Osteocyte (in vitro differentiated cells): ENCODE results near the gene NUCKS1. TPM values are rescaled to one million over a fixed set of nuclear protein-coding genes. Genes with fewer than 3 reads are reported as not detected.

Source experiments
- DNase-seq: peaks from one replicate; pipeline ENCODE4 v3.0.0; 2021; ENCODE audit warnings: mixed read lengths; ENCODE audit not compliant: unreplicated experiment; ENCODE audit errors: extremely low spot score
- H3K27ac Mint-ChIP-seq: one replicate; pipeline ENCODE4 v1.8.0; 2021; ENCODE audit warnings: mild to moderate bottlenecking, mixed read lengths; ENCODE audit not compliant: unreplicated experiment
- H3K27me3 Mint-ChIP-seq: one replicate; pipeline ENCODE4 v1.8.0; 2021; ENCODE audit warnings: mixed read lengths; ENCODE audit not compliant: unreplicated experiment
- H3K36me3 Mint-ChIP-seq: one replicate; pipeline ENCODE4 v1.8.0; 2021; ENCODE audit warnings: mixed read lengths; ENCODE audit not compliant: unreplicated experiment
- H3K4me1 Mint-ChIP-seq: one replicate; pipeline ENCODE4 v1.8.0; 2021; ENCODE audit warnings: mixed read lengths; ENCODE audit not compliant: unreplicated experiment
- H3K4me3 Mint-ChIP-seq: one replicate; pipeline ENCODE4 v1.8.0; 2021; ENCODE audit warnings: mild to moderate bottlenecking, moderate library complexity, mixed read lengths; ENCODE audit not compliant: unreplicated experiment
- H3K9me3 Mint-ChIP-seq: one replicate; pipeline ENCODE4 v1.8.0; 2021; ENCODE audit warnings: mixed read lengths; ENCODE audit not compliant: unreplicated experiment
- CTCF ChIP-seq: fragments of 200-600 bp; sonication (generic); IDR thresholded peaks from 2 replicates; pipeline ENCODE4 v1.5.0; 2021; ENCODE audit warnings: antibody characterized with exemption, mild to moderate bottlenecking, moderate library complexity
- total RNA-seq: library from RNA; stranded (reverse); gene quantifications from 2 replicates; pipeline ENCODE4 v1.2.1, GENCODE V29; 2021

NUCKS1 gene
- total RNA-seq, 1 donor from 2014 or later, result 215 TPM

GRCh38 chr1:205792961-205793673 is 43.1 kb upstream of the NUCKS1 start:
- H3K36me3 Mint-ChIP-seq, result peaks cover 31% of the 10 kb centered on the region
- H3K4me3 Mint-ChIP-seq, result no peak overlapping the region
- no peaks in the 10 kb centered on the region for H3K27me3 Mint-ChIP-seq
- TF ChIP-seq CTCF, result no peak
- no peaks in the 10 kb centered on the region for H3K4me1 Mint-ChIP-seq
- no peak for DNase-seq
- no peaks in the 10 kb centered on the region for H3K9me3 Mint-ChIP-seq
- no peak overlapping the region for H3K27ac Mint-ChIP-seq

- DNase-seq, result no peak
- no peak overlapping the region for H3K27ac Mint-ChIP-seq
- H3K36me3 Mint-ChIP-seq, result peaks cover 28% of the 10 kb centered on the region
- no peak overlapping the region for H3K4me3 Mint-ChIP-seq
- no peak for TF ChIP-seq CTCF
- H3K27me3 Mint-ChIP-seq, result no peaks in the 10 kb centered on the region
- H3K9me3 Mint-ChIP-seq, result no peaks in the 10 kb centered on the region
- no peaks in the 10 kb centered on the region for H3K4me1 Mint-ChIP-seq
Observed at GRCh38 chr1:205792481-205792881, 42.5 kb upstream of the NUCKS1 start.

GRCh38 chr1:205791568-205792180 is 41.7 kb upstream of the NUCKS1 start:
- Mint-ChIP-seq H3K9me3 (no peaks in the 10 kb centered on the region), H3K4me3 (no peak overlapping the region), H3K36me3 (peaks cover 23% of the 10 kb centered on the region), H3K27me3 (no peaks in the 10 kb centered on the region), H3K27ac (no peak overlapping the region), H3K4me1 (no peaks in the 10 kb centered on the region)
- TF ChIP-seq CTCF, result peak; percentile 71
- DNase-seq, result no peak

- DNase-seq, result no peak
- Mint-ChIP-seq H3K27ac (no peak overlapping the region), H3K36me3 (peaks cover 11% of the 10 kb centered on the region), H3K4me3 (no peak overlapping the region), H3K9me3 (no peaks in the 10 kb centered on the region), H3K27me3 (no peaks in the 10 kb centered on the region), H3K4me1 (no peaks in the 10 kb centered on the region)
- TF ChIP-seq CTCF, result no peak
Observed at GRCh38 chr1:205787287-205787916, 37.4 kb upstream of the NUCKS1 start.

- H3K27ac Mint-ChIP-seq, result no peak overlapping the region
- H3K4me1 Mint-ChIP-seq, result no peaks in the 10 kb centered on the region
- no peaks in the 10 kb centered on the region for H3K27me3 Mint-ChIP-seq
- no peak for DNase-seq
- H3K36me3 Mint-ChIP-seq, result peaks cover 11% of the 10 kb centered on the region
- no peak overlapping the region for H3K4me3 Mint-ChIP-seq
- no peaks in the 10 kb centered on the region for H3K9me3 Mint-ChIP-seq
- no peak for TF ChIP-seq CTCF
Observed at GRCh38 chr1:205786601-205787000, 36.6 kb upstream of the NUCKS1 start.
